Measurements from ENCODE around the gene PRAME. TPM values are rescaled to one million over a fixed set of nuclear protein-coding genes. Genes with fewer than 3 reads are reported as not detected.

PRAME gene
- total and polyA plus RNA-seq, 7 donors = 0.03 TPM; not detected in 6

GRCh38 chr22:22528780-22529179 is 30.3 kb downstream of the PRAME start:
- no peaks in the 10 kb centered on the region for H3K36me3 ChIP-seq (ENCODE audit: insufficient read depth in 1 of 2, low read depth in 1 of 2)
- intact Hi-C loops (cut with DNase I) = no loop called here
- ATAC-seq = no peak
- 74 to 91% (median 88%) methylated on average over 2 of the region's 2 CpGs for WGBS, 3 donors
- DNase-seq = no peak
- H3K27ac ChIP-seq = no peak overlapping the region
- TF ChIP-seq, protein P1, sequence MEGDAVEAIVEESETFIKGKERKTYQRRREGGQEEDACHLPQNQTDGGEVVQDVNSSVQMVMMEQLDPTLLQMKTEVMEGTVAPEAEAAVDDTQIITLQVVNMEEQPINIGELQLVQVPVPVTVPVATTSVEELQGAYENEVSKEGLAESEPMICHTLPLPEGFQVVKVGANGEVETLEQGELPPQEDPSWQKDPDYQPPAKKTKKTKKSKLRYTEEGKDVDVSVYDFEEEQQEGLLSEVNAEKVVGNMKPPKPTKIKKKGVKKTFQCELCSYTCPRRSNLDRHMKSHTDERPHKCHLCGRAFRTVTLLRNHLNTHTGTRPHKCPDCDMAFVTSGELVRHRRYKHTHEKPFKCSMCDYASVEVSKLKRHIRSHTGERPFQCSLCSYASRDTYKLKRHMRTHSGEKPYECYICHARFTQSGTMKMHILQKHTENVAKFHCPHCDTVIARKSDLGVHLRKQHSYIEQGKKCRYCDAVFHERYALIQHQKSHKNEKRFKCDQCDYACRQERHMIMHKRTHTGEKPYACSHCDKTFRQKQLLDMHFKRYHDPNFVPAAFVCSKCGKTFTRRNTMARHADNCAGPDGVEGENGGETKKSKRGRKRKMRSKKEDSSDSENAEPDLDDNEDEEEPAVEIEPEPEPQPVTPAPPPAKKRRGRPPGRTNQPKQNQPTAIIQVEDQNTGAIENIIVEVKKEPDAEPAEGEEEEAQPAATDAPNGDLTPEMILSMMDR (IDR thresholded peaks at IDR 0.05) = no peak
- no peak overlapping the region for H3K4me3 ChIP-seq
- no peaks in the 10 kb centered on the region for H3K4me1 ChIP-seq
- H3K9me3 ChIP-seq = no peaks in the 10 kb centered on the region
- H3K27me3 ChIP-seq (ENCODE audit: insufficient read depth in 3 of 3, low read length in 2 of 3) = peaks cover 0 to 2% (median 0%) of the 10 kb centered on the region in 3 donors

GRCh38 chr22:22527312-22527711 is 31.8 kb downstream of the PRAME start:
- intact Hi-C loops (cut with DNase I) = no loop called here
- Histone ChIP-seq H3K4me3 (no peak overlapping the region), H3K36me3 (ENCODE audit: insufficient read depth in 1 of 2, low read depth in 1 of 2) (no peaks in the 10 kb centered on the region), H3K9me3 (no peaks in the 10 kb centered on the region), H3K27me3 (ENCODE audit: insufficient read depth in 3 of 3, low read length in 2 of 3) (peaks cover 0 to 5% (median 2%) of the 10 kb centered on the region in 3 donors), H3K4me1 (no peaks in the 10 kb centered on the region), H3K27ac (no peak overlapping the region)
- WGBS, 3 donors = 80 to 85% (median 81%) methylated on average over 5 of the region's 5 CpGs
- TF ChIP-seq, protein P1 (IDR thresholded peaks at IDR 0.05) = no peak
- ATAC-seq (no peak), DNase-seq (no peak)

GRCh38 chr22:22526125-22526912 is 32.7 kb downstream of the PRAME start:
- no peak for DNase-seq
- Histone ChIP-seq H3K36me3 (ENCODE audit: insufficient read depth in 1 of 2, low read depth in 1 of 2) (no peaks in the 10 kb centered on the region), H3K9me3 (no peaks in the 10 kb centered on the region), H3K27ac (no peak overlapping the region), H3K27me3 (ENCODE audit: insufficient read depth in 3 of 3, low read length in 2 of 3) (peaks cover 0 to 5% (median 2%) of the 10 kb centered on the region in 3 donors), H3K4me3 (no peak overlapping the region), H3K4me1 (no peaks in the 10 kb centered on the region)
- intact Hi-C loops (cut with DNase I) = no loop called here
- TF ChIP-seq, protein P1 (IDR thresholded peaks at IDR 0.05) = no peak
- no peak for ATAC-seq
- WGBS, 3 donors = 84 to 87% (median 84%) methylated on average over 4 of the region's 4 CpGs

DNA sequence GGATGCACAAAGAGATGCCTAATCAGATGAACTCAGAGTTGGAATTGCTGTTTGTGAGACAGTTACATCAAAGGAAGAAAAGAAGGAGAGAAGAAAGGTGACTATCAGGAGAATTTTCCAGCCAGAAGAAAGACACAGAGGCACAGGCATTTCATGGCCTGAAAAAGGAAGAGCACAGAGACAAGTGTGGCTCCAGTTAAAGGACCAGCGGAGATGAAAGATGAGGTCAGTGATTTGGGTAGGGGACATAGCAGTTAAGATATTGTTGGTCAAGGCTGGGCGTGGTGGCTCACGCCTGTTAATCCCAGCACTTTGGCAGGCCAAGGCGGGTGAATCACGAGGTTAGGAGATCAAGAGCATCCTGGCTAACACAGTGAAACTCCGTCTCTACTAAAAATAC is 35.6 kb downstream of the PRAME start:
- 63 to 70% (median 69%) methylated on average over 6 of the region's 6 CpGs for WGBS, 3 donors
- Histone ChIP-seq H3K4me1 (no peaks in the 10 kb centered on the region), H3K27me3 (ENCODE audit: insufficient read depth in 3 of 3, low read length in 2 of 3) (peaks cover 0 to 5% (median 2%) of the 10 kb centered on the region in 3 donors), H3K36me3 (ENCODE audit: insufficient read depth in 1 of 2, low read depth in 1 of 2) (no peaks in the 10 kb centered on the region), H3K4me3 (no peak overlapping the region), H3K27ac (no peak overlapping the region), H3K9me3 (no peaks in the 10 kb centered on the region)
- TF ChIP-seq, protein P1 (IDR thresholded peaks at IDR 0.05) = no peak
- no peak for DNase-seq
- intact Hi-C loops (cut with DNase I) = no loop called here
- no peak for ATAC-seq

Data from psoas muscle (tissue), 8 donors.